Mesenchymal stem cell (in vitro differentiated cells and primary cell): ENCODE results near the gene GNB3.

ENCODE experiments used
- DNase-seq: peaks from one replicate; pipeline ENCODE4 v3.0.0-alpha.2; 2013
- H2AFZ ChIP-seq: one replicate; pipeline ENCODE4 v1.6.1; 2013; ENCODE audit warnings: low read depth, mild to moderate bottlenecking, control low read depth, inconsistent platforms, low read length, moderate library complexity
- H2AK5ac ChIP-seq: 2 replicates; pipeline ENCODE4 v1.6.1; 2013; ENCODE audit warnings: low read length, moderate library complexity, mild to moderate bottlenecking, inconsistent platforms; ENCODE audit not compliant: severe bottlenecking
- H2BK120ac ChIP-seq: one replicate; pipeline ENCODE4 v1.6.1; 2013; ENCODE audit warnings: low read depth, mild to moderate bottlenecking, inconsistent platforms, low read length, moderate library complexity
- H2BK12ac ChIP-seq, 2 experiments: one replicate each; pipeline ENCODE4 v1.6.1; 2013; ENCODE audit warnings: inconsistent platforms in 2 of 2, low read length in 2 of 2, mild to moderate bottlenecking in 2 of 2, moderate library complexity in 2 of 2, control low read depth in 1 of 2
- H2BK15ac ChIP-seq: one replicate; pipeline ENCODE4 v1.6.1; 2013; ENCODE audit warnings: mild to moderate bottlenecking, low read depth, inconsistent platforms; ENCODE audit not compliant: poor library complexity, severe bottlenecking
- H2BK5ac ChIP-seq: 2 replicates; pipeline ENCODE4 v1.6.1; 2013; ENCODE audit warnings: low read depth, mild to moderate bottlenecking, low read length, control low read depth, inconsistent platforms; ENCODE audit not compliant: poor library complexity, severe bottlenecking
- H3K14ac ChIP-seq, 2 experiments: one replicate each; pipeline ENCODE4 v1.6.1; 2013; ENCODE audit warnings: inconsistent platforms in 2 of 2, low read length in 2 of 2, control low read depth in 1 of 2, mild to moderate bottlenecking in 1 of 2, moderate library complexity in 1 of 2
- H3K18ac ChIP-seq, 2 experiments: one replicate each; pipeline ENCODE4 v1.6.1; 2013; ENCODE audit warnings: inconsistent platforms in 2 of 2, low read length in 2 of 2, control low read depth in 1 of 2, low read depth in 1 of 2, mild to moderate bottlenecking in 1 of 2
- H3K23ac ChIP-seq, 2 experiments: one replicate each; pipeline ENCODE4 v1.6.1; 2013; ENCODE audit warnings: inconsistent platforms in 2 of 2, low read length in 2 of 2, mild to moderate bottlenecking in 2 of 2, moderate library complexity in 2 of 2, control low read depth in 1 of 2
- H3K27ac ChIP-seq: 2 replicates; pipeline ENCODE4 v1.5.1; 2013; ENCODE audit warnings: mild to moderate bottlenecking, moderate library complexity, low read length, control low read depth, inconsistent platforms; ENCODE audit not compliant: poor library complexity, severe bottlenecking
- H3K27me3 ChIP-seq, 2 experiments: 2 replicates each; pipeline versions ENCODE4 v1.6.1 to v1.7.0; 2013; ENCODE audit warnings: low read length in 2 of 2, mild to moderate bottlenecking in 2 of 2, moderate library complexity in 2 of 2, control low read depth in 1 of 2, inconsistent platforms in 1 of 2; ENCODE audit not compliant: control insufficient read depth in 1 of 2, insufficient read depth in 1 of 2
- H3K36me3 ChIP-seq, 2 experiments: 2 replicates each; pipeline versions ENCODE4 v1.6.1 to v1.7.0; 2013; ENCODE audit warnings: low read length in 2 of 2, control low read depth in 1 of 2, inconsistent platforms in 1 of 2, low read depth in 1 of 2, mild to moderate bottlenecking in 1 of 2; ENCODE audit not compliant: insufficient read depth in 2 of 2, control insufficient read depth in 1 of 2
- H3K4ac ChIP-seq, 2 experiments: one replicate each; pipeline ENCODE4 v1.6.1; 2013; ENCODE audit warnings: inconsistent platforms in 2 of 2, low read length in 2 of 2, mild to moderate bottlenecking in 2 of 2, moderate library complexity in 2 of 2, control low read depth in 1 of 2, low read depth in 1 of 2
- H3K4me1 ChIP-seq: 2 replicates; pipeline ENCODE4 v1.6.1; 2013; ENCODE audit warnings: low read depth, low read length, control low read depth; ENCODE audit not compliant: control insufficient read depth, insufficient read depth
- H3K4me2 ChIP-seq: 2 replicates; pipeline ENCODE4 v1.6.1; 2013; ENCODE audit warnings: low read length, mild to moderate bottlenecking, inconsistent platforms; ENCODE audit not compliant: poor library complexity, severe bottlenecking
- H3K4me3 ChIP-seq, 2 experiments: 2 replicates each; pipeline versions ENCODE4 v1.5.1 to v1.7.0; 2013; ENCODE audit warnings: low read length in 2 of 2, mild to moderate bottlenecking in 2 of 2, control low read depth in 1 of 2, low read depth in 1 of 2; ENCODE audit not compliant: insufficient read depth in 1 of 2
- H3K79me1 ChIP-seq: replicated peaks from 2 replicates; pipeline ENCODE4 v1.6.1; 2013; ENCODE audit warnings: mild to moderate bottlenecking, control low read depth, low read length, inconsistent platforms; ENCODE audit not compliant: poor library complexity, severe bottlenecking
- H3K9ac ChIP-seq: 2 replicates; pipeline ENCODE4 v1.7.0; 2013; ENCODE audit warnings: mild to moderate bottlenecking, low read length, moderate library complexity
- H3K9me3 ChIP-seq: 2 replicates; pipeline ENCODE4 v1.7.0; 2013; ENCODE audit warnings: mild to moderate bottlenecking, low read length; ENCODE audit not compliant: control insufficient read depth
- H4K8ac ChIP-seq: one replicate; pipeline ENCODE4 v1.6.1; 2013; ENCODE audit warnings: inconsistent platforms, mild to moderate bottlenecking, low read length, moderate library complexity
- H4K91ac ChIP-seq: one replicate; pipeline ENCODE4 v1.6.1; 2013; ENCODE audit warnings: mild to moderate bottlenecking, low read length, inconsistent platforms
- WGBS: methylation state at CpG from one replicate; pipeline ENCODE4 v1.1.7; 2013; ENCODE audit warnings: mixed read lengths; 5-methylcytosine and 5-hydroxymethylcytosine counted together

GNB3 gene

DNA sequence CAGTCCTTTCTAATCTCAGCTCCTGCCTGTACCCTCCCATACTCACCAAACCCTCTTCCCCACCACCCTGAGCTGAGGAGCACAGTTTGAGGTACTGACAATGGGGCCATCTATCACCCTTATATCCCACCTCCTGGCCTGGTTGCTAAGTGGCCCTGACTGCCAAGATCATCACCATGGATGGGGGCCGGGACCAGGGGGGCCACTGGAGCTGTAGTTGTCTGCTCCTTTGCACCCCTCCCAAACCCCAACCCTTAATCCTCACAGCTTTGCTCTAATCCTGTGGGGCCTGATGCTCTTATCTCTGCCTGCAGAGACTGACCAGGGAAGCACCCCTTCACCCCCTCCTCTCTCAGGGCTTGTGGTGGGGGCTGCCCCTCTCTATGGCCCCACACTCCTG, 395 bp upstream of the GNB3 start:
- Histone ChIP-seq H4K8ac (no peak overlapping the region), H3K27ac (no peak overlapping the region), H3K18ac (no peak overlapping the region), H3K4me2 (no peak overlapping the region), H2AFZ (no peak overlapping the region), H2AK5ac (no peak overlapping the region), H4K91ac (no peak overlapping the region), H3K9ac (no peak overlapping the region), H3K23ac (no peak overlapping the region), H3K4me3 (no peak overlapping the region), H3K14ac (no peak overlapping the region), H3K79me1 (peaks cover 23% of the 10 kb centered on the region), H3K4ac (no peak overlapping the region), H3K9me3 (no peaks in the 10 kb centered on the region), H2BK120ac (no peak overlapping the region), H2BK5ac (no peak overlapping the region), H3K27me3 (no peaks in the 10 kb centered on the region), H3K36me3 (peaks cover 79 to 85% of the 10 kb centered on the region in 2 experiments), H3K4me1 (no peaks in the 10 kb centered on the region), H2BK15ac (no peak overlapping the region), H2BK12ac (no peak overlapping the region)
- 89% methylated on average over 1 of the region's 1 CpG for WGBS
- DNase-seq, result no peak

GRCh38 chr12:6842075-6842474, 1.4 kb downstream of the GNB3 start:
- H3K27me3 ChIP-seq, result no peaks in the 10 kb centered on the region
- H2BK120ac ChIP-seq, result no peak overlapping the region
- H4K8ac ChIP-seq, result no peak overlapping the region
- H3K4me2 ChIP-seq, result no peak overlapping the region
- H3K36me3 ChIP-seq, result peaks cover 86 to 87% of the 10 kb centered on the region in 2 experiments
- no peak overlapping the region for H4K91ac ChIP-seq
- no peak for DNase-seq
- H2AK5ac ChIP-seq, result no peak overlapping the region
- peaks cover 21% of the 10 kb centered on the region for H3K79me1 ChIP-seq
- H3K9ac ChIP-seq, result no peak overlapping the region
- no peak overlapping the region for H3K18ac ChIP-seq
- no peaks in the 10 kb centered on the region for H3K9me3 ChIP-seq
- no peak overlapping the region for H3K4ac ChIP-seq
- no peak overlapping the region for H2BK12ac ChIP-seq
- no peak overlapping the region for H2BK15ac ChIP-seq
- no peak overlapping the region for H3K27ac ChIP-seq
- 83% methylated on average over 3 of the region's 4 CpGs for WGBS
- H3K23ac ChIP-seq, result no peak overlapping the region
- H3K4me1 ChIP-seq, result no peaks in the 10 kb centered on the region
- no peak overlapping the region for H3K14ac ChIP-seq
- H2AFZ ChIP-seq, result no peak overlapping the region
- H3K4me3 ChIP-seq, result no peak overlapping the region
- H2BK5ac ChIP-seq, result no peak overlapping the region

GRCh38 chr12:6843118-6843902, 2.6 kb downstream of the GNB3 start:
- Histone ChIP-seq H3K4me2 (no peak overlapping the region), H3K14ac (no peak overlapping the region), H4K8ac (no peak overlapping the region), H2AK5ac (no peak overlapping the region), H3K23ac (no peak overlapping the region), H3K18ac (no peak overlapping the region), H2BK120ac (no peak overlapping the region), H3K4ac (no peak overlapping the region), H2BK12ac (no peak overlapping the region), H3K4me1 (no peaks in the 10 kb centered on the region), H3K27ac (no peak overlapping the region), H2BK5ac (no peak overlapping the region), H3K9me3 (no peaks in the 10 kb centered on the region), H2AFZ (no peak overlapping the region), H4K91ac (peak overlapping the region; percentile 41), H3K27me3 (no peaks in the 10 kb centered on the region), H3K9ac (no peak overlapping the region), H3K36me3 (peaks cover 78 to 86% of the 10 kb centered on the region in 2 experiments), H3K4me3 (no peak overlapping the region), H2BK15ac (no peak overlapping the region), H3K79me1 (peaks cover 15% of the 10 kb centered on the region)
- 84% methylated on average over 16 of the region's 16 CpGs for WGBS
- DNase-seq, result no peak

DNA sequence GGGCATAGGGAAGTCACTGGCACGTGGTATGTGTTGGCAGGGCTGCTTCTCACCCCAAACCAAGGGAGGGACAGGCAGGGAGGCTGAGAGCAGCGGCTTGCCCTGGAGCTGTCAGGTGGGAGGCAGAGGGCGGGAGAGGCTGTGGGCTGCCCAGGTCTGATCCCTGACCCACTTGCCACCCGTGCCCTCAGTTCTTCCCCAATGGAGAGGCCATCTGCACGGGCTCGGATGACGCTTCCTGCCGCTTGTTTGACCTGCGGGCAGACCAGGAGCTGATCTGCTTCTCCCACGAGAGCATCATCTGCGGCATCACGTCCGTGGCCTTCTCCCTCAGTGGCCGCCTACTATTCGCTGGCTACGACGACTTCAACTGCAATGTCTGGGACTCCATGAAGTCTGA, 4.7 kb downstream of the GNB3 start:
- Histone ChIP-seq H4K91ac (no peak overlapping the region), H3K27ac (no peak overlapping the region), H3K18ac (no peak overlapping the region), H2BK5ac (no peak overlapping the region), H3K4me3 (no peak overlapping the region), H3K14ac (no peak overlapping the region), H2BK15ac (no peak overlapping the region), H3K79me1 (peaks cover 18% of the 10 kb centered on the region), H3K36me3 (peaks cover 75 to 81% of the 10 kb centered on the region in 2 experiments), H3K4me2 (no peak overlapping the region), H3K23ac (no peak overlapping the region), H3K9ac (no peak overlapping the region), H3K9me3 (no peaks in the 10 kb centered on the region), H3K4ac (no peak overlapping the region), H2AK5ac (no peak overlapping the region), H2AFZ (no peak overlapping the region), H3K4me1 (peaks cover 3% of the 10 kb centered on the region), H3K27me3 (no peaks in the 10 kb centered on the region), H2BK120ac (no peak overlapping the region), H4K8ac (no peak overlapping the region), H2BK12ac (no peak overlapping the region)
- 94% methylated on average over 17 of the region's 17 CpGs for WGBS
- DNase-seq, result no peak
